Panc1 (cell line): ENCODE measurements around the gene PLCB4.

Experiments
- POLR2AphosphoS5 ChIP-seq: IDR thresholded peaks from 2 replicates; pipeline ENCODE4 v1.6.1; 2012; ENCODE audit warnings: mild to moderate bottlenecking, low read depth, low read length, moderate library complexity
- SIN3A ChIP-seq: IDR thresholded peaks from 2 replicates; pipeline ENCODE4 v1.6.1; 2012; ENCODE audit warnings: low read depth, mild to moderate bottlenecking, low read length, moderate library complexity, borderline replicate concordance; ENCODE audit not compliant: insufficient read depth
- TCF7L2 ChIP-seq: IDR thresholded peaks from 2 replicates; pipeline ENCODE4 v1.6.1; 2011; ENCODE audit warnings: mild to moderate bottlenecking, low read depth, low read length, inconsistent platforms
- TF ChIP-seq, protein P1 (sequence below): fragments of 450-650 bp; IDR thresholded peaks from 2 replicates; pipeline ENCODE4 v1.5.1; 2017; ENCODE audit warnings: mild to moderate bottlenecking
- TF ChIP-seq, protein P2 (sequence below), 2 experiments: IDR thresholded peaks; 2 replicates each; pipeline ENCODE4 v1.6.1; 2011 to 2012; ENCODE audit warnings: low read depth in 2 of 2, control low read depth in 1 of 2, low read length in 1 of 2, mild to moderate bottlenecking in 1 of 2, moderate library complexity in 1 of 2; ENCODE audit not compliant: insufficient read depth in 1 of 2

- TF ChIP-seq SIN3A (no peak), POLR2AphosphoS5 (no peak), TCF7L2 (no peak)
- TF ChIP-seq, protein P1, sequence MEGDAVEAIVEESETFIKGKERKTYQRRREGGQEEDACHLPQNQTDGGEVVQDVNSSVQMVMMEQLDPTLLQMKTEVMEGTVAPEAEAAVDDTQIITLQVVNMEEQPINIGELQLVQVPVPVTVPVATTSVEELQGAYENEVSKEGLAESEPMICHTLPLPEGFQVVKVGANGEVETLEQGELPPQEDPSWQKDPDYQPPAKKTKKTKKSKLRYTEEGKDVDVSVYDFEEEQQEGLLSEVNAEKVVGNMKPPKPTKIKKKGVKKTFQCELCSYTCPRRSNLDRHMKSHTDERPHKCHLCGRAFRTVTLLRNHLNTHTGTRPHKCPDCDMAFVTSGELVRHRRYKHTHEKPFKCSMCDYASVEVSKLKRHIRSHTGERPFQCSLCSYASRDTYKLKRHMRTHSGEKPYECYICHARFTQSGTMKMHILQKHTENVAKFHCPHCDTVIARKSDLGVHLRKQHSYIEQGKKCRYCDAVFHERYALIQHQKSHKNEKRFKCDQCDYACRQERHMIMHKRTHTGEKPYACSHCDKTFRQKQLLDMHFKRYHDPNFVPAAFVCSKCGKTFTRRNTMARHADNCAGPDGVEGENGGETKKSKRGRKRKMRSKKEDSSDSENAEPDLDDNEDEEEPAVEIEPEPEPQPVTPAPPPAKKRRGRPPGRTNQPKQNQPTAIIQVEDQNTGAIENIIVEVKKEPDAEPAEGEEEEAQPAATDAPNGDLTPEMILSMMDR: no peak
- TF ChIP-seq, protein P2, sequence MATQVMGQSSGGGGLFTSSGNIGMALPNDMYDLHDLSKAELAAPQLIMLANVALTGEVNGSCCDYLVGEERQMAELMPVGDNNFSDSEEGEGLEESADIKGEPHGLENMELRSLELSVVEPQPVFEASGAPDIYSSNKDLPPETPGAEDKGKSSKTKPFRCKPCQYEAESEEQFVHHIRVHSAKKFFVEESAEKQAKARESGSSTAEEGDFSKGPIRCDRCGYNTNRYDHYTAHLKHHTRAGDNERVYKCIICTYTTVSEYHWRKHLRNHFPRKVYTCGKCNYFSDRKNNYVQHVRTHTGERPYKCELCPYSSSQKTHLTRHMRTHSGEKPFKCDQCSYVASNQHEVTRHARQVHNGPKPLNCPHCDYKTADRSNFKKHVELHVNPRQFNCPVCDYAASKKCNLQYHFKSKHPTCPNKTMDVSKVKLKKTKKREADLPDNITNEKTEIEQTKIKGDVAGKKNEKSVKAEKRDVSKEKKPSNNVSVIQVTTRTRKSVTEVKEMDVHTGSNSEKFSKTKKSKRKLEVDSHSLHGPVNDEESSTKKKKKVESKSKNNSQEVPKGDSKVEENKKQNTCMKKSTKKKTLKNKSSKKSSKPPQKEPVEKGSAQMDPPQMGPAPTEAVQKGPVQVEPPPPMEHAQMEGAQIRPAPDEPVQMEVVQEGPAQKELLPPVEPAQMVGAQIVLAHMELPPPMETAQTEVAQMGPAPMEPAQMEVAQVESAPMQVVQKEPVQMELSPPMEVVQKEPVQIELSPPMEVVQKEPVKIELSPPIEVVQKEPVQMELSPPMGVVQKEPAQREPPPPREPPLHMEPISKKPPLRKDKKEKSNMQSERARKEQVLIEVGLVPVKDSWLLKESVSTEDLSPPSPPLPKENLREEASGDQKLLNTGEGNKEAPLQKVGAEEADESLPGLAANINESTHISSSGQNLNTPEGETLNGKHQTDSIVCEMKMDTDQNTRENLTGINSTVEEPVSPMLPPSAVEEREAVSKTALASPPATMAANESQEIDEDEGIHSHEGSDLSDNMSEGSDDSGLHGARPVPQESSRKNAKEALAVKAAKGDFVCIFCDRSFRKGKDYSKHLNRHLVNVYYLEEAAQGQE (IDR thresholded peaks at IDR 0.05; ENCODE audit: insufficient read depth in 1 of 2, low read depth in 2 of 2, low read length in 1 of 2): no peak
Measured at GRCh38 chr20:9506964-9507369, 438.1 kb downstream of the PLCB4 start.
